Endothelial cell of umbilical vein (primary cell): ENCODE measurements around the gene BAD. TPM values are rescaled to one million over a fixed set of nuclear protein-coding genes. Genes with fewer than 3 reads are reported as not detected.

ENCODE experiments used
- BruUV-seq: library from RNA; stranded (reverse); fragments of 400-500 nt; replicated peaks from 2 replicates; lab custom pipeline; 2021; lab: Mats Ljungman, UMichigan
- CTCF ChIA-PET: fragments of 300-600, 350-600 bp; sonication (Branson Sonifier 250); formaldehyde crosslinking; loops from one replicate; lab custom pipeline; 2021; ENCODE audit warnings: antibody characterized with exemption, inconsistent platforms; lab: Charles Lee
- POLR2A ChIA-PET: fragments of 300-600, 350-600 bp; sonication (Branson Sonifier 250); formaldehyde crosslinking; loops from one replicate; lab custom pipeline; 2021; ENCODE audit warnings: antibody characterized with exemption, inconsistent platforms; lab: Charles Lee
- DNase-seq: peaks from one replicate; pipeline ENCODE4 v3.0.0-alpha.2; 2011; ENCODE audit warnings: low read depth, low spot score
- FAIRE-seq: peaks from 2 replicates; lab custom pipeline; 2011; peaks lifted over from hg19 to GRCh38; lab: Jason Lieb, UNC
- H2AFZ ChIP-seq: 2 replicates; pipeline ENCODE4 v1.6.0; 2012; ENCODE audit warnings: low read depth, low read length, control low read depth, inconsistent platforms
- H3K27ac ChIP-seq: 2 replicates; pipeline ENCODE4 v1.5.1; 2011; ENCODE audit warnings: low read depth, mild to moderate bottlenecking, control low read depth, low read length, moderate library complexity; ENCODE audit not compliant: insufficient read depth
- H3K27me3 ChIP-seq, 2 experiments: 2 replicates each; pipeline versions ENCODE4 v1.6.0 to v1.6.1; 2011; ENCODE audit warnings: low read length in 2 of 2, mixed read lengths in 1 of 2; ENCODE audit not compliant: control insufficient read depth in 2 of 2, insufficient read depth in 2 of 2
- H3K36me3 ChIP-seq, 2 experiments: 2 replicates in 1 of 2; 3 replicates in 1 of 2; pipeline ENCODE4 v1.5.1; 2011; ENCODE audit warnings: low read length in 2 of 2, mild to moderate bottlenecking in 1 of 2, moderate library complexity in 1 of 2; ENCODE audit not compliant: control insufficient read depth in 2 of 2, insufficient read depth in 2 of 2; ENCODE audit errors: extremely low read depth in 1 of 2
- H3K4me1 ChIP-seq: 3 replicates; pipeline ENCODE4 v1.5.1; 2011; ENCODE audit warnings: mild to moderate bottlenecking, low read length; ENCODE audit not compliant: control insufficient read depth, insufficient read depth; ENCODE audit errors: extremely low read depth
- H3K4me2 ChIP-seq: 2 replicates; pipeline ENCODE4 v1.6.1; 2011; ENCODE audit warnings: low read length, control low read depth, mixed read lengths; ENCODE audit not compliant: insufficient read depth
- H3K4me3 ChIP-seq, 3 experiments: fragments of 200-600 bp in 1 of 3; sonication (generic), shearing (Covaris generic) in 1 of 3; replicated peaks in 1 of 3; 2 replicates each; pipeline ENCODE4 v1.5.1; 2011 to 2016; ENCODE audit warnings: control low read depth in 3 of 3, low read length in 3 of 3, mild to moderate bottlenecking in 2 of 3, inconsistent platforms in 1 of 3, low read depth in 1 of 3, moderate library complexity in 1 of 3; ENCODE audit not compliant: insufficient read depth in 1 of 3
- H3K79me2 ChIP-seq: 2 replicates; pipeline ENCODE4 v1.6.0; 2012; ENCODE audit warnings: low read length, inconsistent platforms; ENCODE audit not compliant: control insufficient read depth, insufficient read depth
- H3K9ac ChIP-seq: replicated peaks from 2 replicates; pipeline ENCODE3; 2011; ENCODE audit warnings: low read length, control low read depth; ENCODE audit not compliant: insufficient read depth; ENCODE audit errors: extremely low read depth
- H3K9me1 ChIP-seq: replicated peaks from 3 replicates; pipeline ENCODE4 v1.6.0; 2011; ENCODE audit warnings: mild to moderate bottlenecking, low read length; ENCODE audit not compliant: control insufficient read depth, insufficient read depth; ENCODE audit errors: extremely low read depth
- H3K9me3 ChIP-seq: replicated peaks from 2 replicates; pipeline ENCODE4 v1.5.1; 2012; ENCODE audit warnings: low read length, inconsistent platforms; ENCODE audit not compliant: control insufficient read depth, insufficient read depth
- H4K20me1 ChIP-seq: replicated peaks from 2 replicates; pipeline ENCODE3; 2011; ENCODE audit warnings: mild to moderate bottlenecking, low read length; ENCODE audit not compliant: control insufficient read depth, insufficient read depth; ENCODE audit errors: extremely low read depth
- CTCF ChIP-seq, 2 donors: IDR thresholded peaks; 1 replicate in 1 of 2; 2 replicates in 1 of 2; pipeline ENCODE4 v1.5.1; 2011; ENCODE audit warnings: low read length in 2 of 2, mild to moderate bottlenecking in 2 of 2, moderate library complexity in 2 of 2, control low read depth in 1 of 2, inconsistent platforms in 1 of 2, low read depth in 1 of 2; ENCODE audit not compliant: insufficient read depth in 1 of 2; ENCODE audit errors: extremely low read depth in 1 of 2
- FOS ChIP-seq: IDR thresholded peaks from 2 replicates; pipeline ENCODE4 v1.6.1; 2011; ENCODE audit warnings: mild to moderate bottlenecking, low read length, moderate library complexity, borderline replicate concordance; ENCODE audit not compliant: insufficient read depth
- MYC ChIP-seq: IDR thresholded peaks from one replicate; pipeline ENCODE4 v1.6.1; 2011; ENCODE audit warnings: mild to moderate bottlenecking, low read depth, low read length
- POLR2A ChIP-seq: IDR thresholded peaks from 2 replicates; pipeline ENCODE4 v1.6.1; 2012; ENCODE audit warnings: low read depth, mild to moderate bottlenecking, control low read depth, low read length
- POLR2AphosphoS5 ChIP-seq: IDR thresholded peaks from 2 replicates; pipeline ENCODE4 v1.6.1; 2012; ENCODE audit warnings: low read depth, mild to moderate bottlenecking, control low read depth, low read length, moderate library complexity; ENCODE audit not compliant: insufficient read depth
- dilution Hi-C: fragments of 300-500 bp; cut with MboI; formaldehyde crosslinking; loops from one replicate; pipeline ENCODE4 v1.15.0; 2019; ENCODE audit warnings: low sequenced_read_pairs; ENCODE audit not compliant: extremely low pct_ligation_motif_present
- intact Hi-C: fragments of 100-400 bp; cut with micrococcal nuclease; formaldehyde crosslinking; loops from one replicate; pipeline ENCODE4 v1.10.0; 2022
- polyA plus RNA-seq, 4 experiments: library from polyadenylated mRNA; depleted of rRNA in 3 of 4; stranded (reverse) in 3 of 4; unstranded in 1 of 4; fragments of >200 nt; gene quantifications; 2 replicates each; pipeline versions ENCODE4 v1.2.1 to v1.2.3, GENCODE V29; 2011 to 2012; ENCODE audit warnings: missing spikeins in 1 of 4
- total RNA-seq: library from RNA; stranded (reverse); gene quantifications from 2 replicates; pipeline ENCODE4 v1.2.3, GENCODE V29; 2021
- TF ChIP-seq, protein P1 (sequence below): IDR thresholded peaks from 2 replicates; pipeline ENCODE4 v1.6.1; 2011; ENCODE audit not compliant: insufficient read depth, insufficient read length

Gene BAD
- total and polyA plus RNA-seq, 2 donors (not counting 3 experiments of a cell fraction or from before 2014, with no cell fraction given), result 65.3 to 88.0 TPM

- H3K36me3 ChIP-seq, result peaks cover 2 to 16% of the 10 kb centered on the region in 2 experiments
- intact Hi-C loops (loop anchor here (1.0 kb wide), 2 partner anchors 12 to 38 kb away; partner anchors contain the start of gene ESRRA), dilution Hi-C loops (no loop called here)
- FAIRE-seq (peak; percentile 99), DNase-seq (peak; percentile 94)
- H2AFZ ChIP-seq, result peak within 1 kb of the TSS; percentile 65
- peak within 1 kb of the TSS; percentile 77 for H3K9ac ChIP-seq
- no peaks in the 10 kb centered on the region for H3K27me3 ChIP-seq
- peak within 1 kb of the TSS; percentile 87 for H3K27ac ChIP-seq
- BruUV-seq, result no TSS peak
- no peaks in the 10 kb centered on the region for H3K9me3 ChIP-seq
- ChIA-PET POLR2A (interaction anchor here (0.6 to 2.1 kb wide), 7 partner anchors 8 to 136 kb away, joined by 3 to 6 read pairs (median 5); partner anchors contain the start of genes NUDT22, STIP1 and TRPT1), CTCF (interaction anchor here (0.5 to 3.6 kb wide), 24 partner anchors 10 to 582 kb away, joined by 3 to 72 read pairs (median 6); partner anchors contain the start of genes BAD, CATSPERZ, CCDC88B and ESRRA)
- peaks cover 10% of the 10 kb centered on the region for H3K4me1 ChIP-seq
- peak within 1 kb of the TSS; percentile 87 for H3K4me2 ChIP-seq
- H3K9me1 ChIP-seq, result no peaks in the 10 kb centered on the region
- TF ChIP-seq MYC (no peak), POLR2A (peak; percentile 84), CTCF (IDR thresholded peaks at IDR 0.05; ENCODE audit: extremely low read depth in 1 of 2, insufficient read depth in 1 of 2, low read depth in 1 of 2, low read length in 2 of 2) (no peak), FOS (no peak), POLR2AphosphoS5 (peak; percentile 83)
- TF ChIP-seq, protein P1, sequence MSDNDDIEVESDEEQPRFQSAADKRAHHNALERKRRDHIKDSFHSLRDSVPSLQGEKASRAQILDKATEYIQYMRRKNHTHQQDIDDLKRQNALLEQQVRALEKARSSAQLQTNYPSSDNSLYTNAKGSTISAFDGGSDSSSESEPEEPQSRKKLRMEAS, result peak; percentile 30
- no peaks in the 10 kb centered on the region for H4K20me1 ChIP-seq
- H3K79me2 ChIP-seq, result peaks cover 4% of the 10 kb centered on the region
- peak within 1 kb of the TSS; percentile 57 to 76 (median 75) for H3K4me3 ChIP-seq
Observed at GRCh38 chr11:64317325-64317960, 33.0 kb upstream of the BAD start, which contains the start of gene TRMT112. TSS of gene TRMT112 (minus strand) at chr11:64317559. CDS start at chr11:64317526, 33 bp downstream.
